Uterus (tissue), 4 donors: ENCODE measurements around the gene GTF3C5. TPM values are rescaled to one million over a fixed set of nuclear protein-coding genes. Genes with fewer than 3 reads are reported as not detected.
"Not testable (repeated sequence)": the region's sequence is repeated elsewhere in the genome, so short reads cannot be mapped to it uniquely, and the experiment has no call there.

Source experiments
- DNase-seq, 2 donors: peaks; one replicate each; pipeline ENCODE4 v3.0.0-alpha.2; 2019 to 2020
- H3K27ac ChIP-seq, 2 donors: fragments of 200-600 bp; sonication (generic); 1 replicate in 1 of 2; 2 replicates in 1 of 2; pipeline ENCODE4 v1.5.1; 2016 to 2018
- H3K27me3 ChIP-seq, 2 donors: fragments of 200-600 bp; sonication (generic); one replicate each; pipeline ENCODE4 v1.5.1; 2018 to 2019; ENCODE audit warnings: control low read depth in 1 of 2
- H3K36me3 ChIP-seq, 2 donors: fragments of 200-600 bp; sonication (generic); one replicate each; pipeline ENCODE4 v1.5.1; 2019; ENCODE audit warnings: control low read depth in 1 of 2
- H3K4me1 ChIP-seq, 2 donors: fragments of 200-600 bp; sonication (generic); one replicate each; pipeline ENCODE4 v1.5.1; 2018 to 2019; ENCODE audit warnings: control low read depth in 1 of 2
- H3K4me3 ChIP-seq, 2 donors: fragments of 200-600 bp; sonication (generic); 1 replicate in 1 of 2; 2 replicates in 1 of 2; pipeline ENCODE4 v1.5.1; 2018 to 2019; ENCODE audit warnings: mild to moderate bottlenecking in 1 of 2
- H3K9me3 ChIP-seq, 2 donors: fragments of 200-600 bp; sonication (generic); one replicate each; pipeline ENCODE4 v1.5.1; 2019; ENCODE audit warnings: control low read depth in 1 of 2
- CTCF ChIP-seq, 4 experiments: fragments of 200-600 bp in 2 of 4; fragments of 450-650 bp in 2 of 4; sonication (generic) in 2 of 4; IDR thresholded peaks; one replicate each; pipeline ENCODE4 v1.5.1; 2016 to 2019; ENCODE audit warnings: antibody characterized with exemption in 4 of 4, mild to moderate bottlenecking in 2 of 4, moderate library complexity in 1 of 4
- POLR2A ChIP-seq, 2 donors: fragments of 450-650 bp; IDR thresholded peaks; one replicate each; pipeline ENCODE4 v1.6.1; 2016; ENCODE audit warnings: antibody characterized with exemption in 2 of 2, mild to moderate bottlenecking in 1 of 2, moderate library complexity in 1 of 2
- intact Hi-C: fragments of 100-400 bp; cut with DNase I; formaldehyde crosslinking; loops from one replicate; pipeline ENCODE4 v1.15.1; 2023; ENCODE audit warnings: low total_unique reads
- total RNA-seq, 4 donors: library from RNA; depleted of rRNA in 3 of 4; stranded (reverse); fragments of >200 nt in 3 of 4; gene quantifications; one replicate each; pipeline versions ENCODE4 v1.1.0 to v1.2.4, GENCODE V29; 2014 to 2023
- donor health status: DM: yes; HTN: yes; CAD: no.

The GTF3C5 gene
- total RNA-seq, 4 donors from 2014 or later = 26.6 to 52.8 (median 37.1) TPM

DNA sequence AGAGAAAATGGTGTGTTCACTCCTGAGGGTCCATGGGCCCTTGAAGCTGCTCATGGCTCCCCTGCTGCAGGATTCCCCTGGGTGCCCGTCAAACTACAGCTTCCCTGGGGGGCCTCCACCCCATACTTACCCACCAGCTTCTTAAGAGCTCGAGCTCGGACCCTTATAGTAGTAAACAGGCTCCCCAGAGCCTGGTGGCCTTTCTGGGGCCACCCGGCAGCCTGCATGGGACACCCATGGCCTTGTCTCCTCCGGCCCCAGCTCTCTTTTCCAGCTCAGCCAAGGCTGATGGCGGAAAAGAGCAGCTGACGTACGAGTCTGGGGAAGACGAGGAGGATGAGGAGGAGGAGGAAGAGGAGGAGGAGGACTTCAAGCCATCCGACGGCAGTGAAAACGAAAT, 26.8 kb downstream of the GTF3C5 start:
- no peaks in the 10 kb centered on the region for H3K4me1 ChIP-seq
- no peak for DNase-seq
- TF ChIP-seq POLR2A (IDR thresholded peaks at IDR 0.05) = no peak
- TF ChIP-seq CTCF (IDR thresholded peaks at IDR 0.05) = no peak
- no peaks in the 10 kb centered on the region for H3K27me3 ChIP-seq
- H3K36me3 ChIP-seq = no peaks in the 10 kb centered on the region
- H3K27ac ChIP-seq = no peak overlapping the region
- no peaks in the 10 kb centered on the region for H3K9me3 ChIP-seq
- intact Hi-C loops = no loop called here
- H3K4me3 ChIP-seq = no peak overlapping the region

GRCh38 chr9:133058071-133058470, 27.3 kb downstream of the GTF3C5 start:
- Histone ChIP-seq H3K27me3 (no peaks in the 10 kb centered on the region), H3K9me3 (no peaks in the 10 kb centered on the region), H3K36me3 (no peaks in the 10 kb centered on the region), H3K27ac (no peak overlapping the region), H3K4me3 (no peak overlapping the region), H3K4me1 (no peaks in the 10 kb centered on the region)
- no peak for DNase-seq
- intact Hi-C loops = no loop called here
- no peak for TF ChIP-seq POLR2A (IDR thresholded peaks at IDR 0.05)
- no peak for TF ChIP-seq CTCF (IDR thresholded peaks at IDR 0.05)

DNA sequence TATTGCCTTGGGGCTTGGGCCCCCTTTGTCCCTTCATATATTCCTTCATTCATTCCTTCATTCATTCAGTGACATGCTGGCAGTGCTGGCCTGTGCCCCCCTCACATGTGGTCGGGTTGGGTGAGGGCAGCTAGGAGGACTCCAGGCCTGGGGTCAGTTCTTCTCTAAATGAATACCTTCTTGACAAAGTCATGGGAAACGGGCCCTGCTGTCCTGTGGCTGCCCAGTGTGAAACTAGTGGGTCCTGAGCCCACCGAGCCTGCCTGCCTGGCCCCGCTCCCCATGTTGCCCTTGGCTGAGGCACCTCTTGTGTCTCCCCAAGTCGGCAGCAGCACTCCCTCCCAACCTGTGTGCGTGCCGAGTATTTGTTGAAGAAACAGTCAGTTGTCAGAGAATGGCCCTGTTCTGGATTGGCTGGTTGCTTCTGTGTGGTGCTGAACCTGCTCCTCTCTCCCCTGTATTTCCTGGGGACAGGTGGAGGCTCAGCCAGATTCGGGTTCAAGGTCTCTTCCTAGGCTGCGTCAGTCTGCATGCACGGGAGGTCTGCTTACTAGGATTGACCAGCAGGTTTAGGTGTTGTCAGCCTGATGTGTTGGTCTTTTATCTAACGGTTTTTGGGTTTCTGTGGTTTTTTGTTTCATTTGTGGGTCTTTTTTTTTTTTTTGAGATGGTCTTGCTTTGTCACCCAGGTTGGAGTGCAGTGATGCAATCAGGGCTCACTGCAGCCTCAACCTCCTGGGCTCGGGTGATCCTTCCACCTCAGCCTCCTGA, 27.9 kb downstream of the GTF3C5 start:
- H3K27me3 ChIP-seq = no peaks in the 10 kb centered on the region
- intact Hi-C loops = no loop called here
- H3K4me3 ChIP-seq = no peak overlapping the region
- no peak for TF ChIP-seq POLR2A (IDR thresholded peaks at IDR 0.05)
- no peak for TF ChIP-seq CTCF (IDR thresholded peaks at IDR 0.05)
- no peak for DNase-seq
- H3K36me3 ChIP-seq = no peaks in the 10 kb centered on the region
- H3K27ac ChIP-seq = no peak overlapping the region
- no peaks in the 10 kb centered on the region for H3K4me1 ChIP-seq
- H3K9me3 ChIP-seq = no peaks in the 10 kb centered on the region

- no peak for DNase-seq
- Histone ChIP-seq H3K9me3 (no peaks in the 10 kb centered on the region), H3K27me3 (no peaks in the 10 kb centered on the region), H3K4me1 (no peaks in the 10 kb centered on the region), H3K4me3 (no peak overlapping the region), H3K36me3 (no peaks in the 10 kb centered on the region), H3K27ac (no peak overlapping the region)
- intact Hi-C loops = no loop called here
- TF ChIP-seq POLR2A (IDR thresholded peaks at IDR 0.05) = no peak
- no peak for TF ChIP-seq CTCF (IDR thresholded peaks at IDR 0.05)
Measured at GRCh38 chr9:133059623-133060022, 28.8 kb downstream of the GTF3C5 start.

GRCh38 chr9:133060417-133060841, 29.6 kb downstream of the GTF3C5 start:
- no peak for TF ChIP-seq POLR2A (IDR thresholded peaks at IDR 0.05)
- no peak for TF ChIP-seq CTCF (IDR thresholded peaks at IDR 0.05)
- Histone ChIP-seq H3K27me3 (no peaks in the 10 kb centered on the region), H3K36me3 (no peaks in the 10 kb centered on the region), H3K4me1 (no peaks in the 10 kb centered on the region), H3K27ac (no peak overlapping the region), H3K4me3 (no peak overlapping the region), H3K9me3 (no peaks in the 10 kb centered on the region)
- intact Hi-C loops = no loop called here
- DNase-seq = no peak

GRCh38 chr9:133061019-133061763, 30.4 kb downstream of the GTF3C5 start:
- H3K27me3 ChIP-seq, H3K36me3 ChIP-seq, H3K4me3 ChIP-seq, H3K4me1 ChIP-seq, H3K9me3 ChIP-seq, DNase-seq, H3K27ac ChIP-seq, intact Hi-C loops: not testable (repeated sequence)

- DNase-seq, H3K9me3 ChIP-seq, H3K27ac ChIP-seq, H3K4me3 ChIP-seq, intact Hi-C loops, H3K27me3 ChIP-seq, H3K4me1 ChIP-seq, H3K36me3 ChIP-seq: not testable (repeated sequence)
Measured at GRCh38 chr9:133061764-133062145, 31.0 kb downstream of the GTF3C5 start, which contains the start of gene CEL. Gene CEL, plus strand, starts transcription at chr9:133061981. Its CDS starts 22 bp downstream, at chr9:133062003.

GRCh38 chr9:133062569-133062968, 31.8 kb downstream of the GTF3C5 start:
- H3K27me3 ChIP-seq, H3K9me3 ChIP-seq, DNase-seq, H3K27ac ChIP-seq, H3K4me1 ChIP-seq, intact Hi-C loops, H3K4me3 ChIP-seq, H3K36me3 ChIP-seq: not testable (repeated sequence)
